AG09309 (cell line): Measurements from ENCODE around the gene SLC16A12.
"Not testable (repeated sequence)": the region's sequence is repeated elsewhere in the genome, so short reads cannot be mapped to it uniquely, and the experiment has no call there.

Experiments
- DNase-seq: peaks from one replicate; pipeline ENCODE4 v3.0.0-alpha.2; 2010; ENCODE audit warnings: low read depth
- H3K4me3 ChIP-seq: 2 replicates; pipeline ENCODE4 v1.5.1; 2011; ENCODE audit warnings: mild to moderate bottlenecking, low read depth, low read length, moderate library complexity; ENCODE audit not compliant: control insufficient read depth
- TF ChIP-seq, protein P1 (sequence below): IDR thresholded peaks from 2 replicates; pipeline ENCODE4 v1.5.1; 2011; ENCODE audit warnings: mild to moderate bottlenecking, low read depth, low read length, inconsistent platforms; ENCODE audit not compliant: insufficient read depth, control insufficient read depth; ENCODE audit errors: missing control alignments

Gene SLC16A12

DNA sequence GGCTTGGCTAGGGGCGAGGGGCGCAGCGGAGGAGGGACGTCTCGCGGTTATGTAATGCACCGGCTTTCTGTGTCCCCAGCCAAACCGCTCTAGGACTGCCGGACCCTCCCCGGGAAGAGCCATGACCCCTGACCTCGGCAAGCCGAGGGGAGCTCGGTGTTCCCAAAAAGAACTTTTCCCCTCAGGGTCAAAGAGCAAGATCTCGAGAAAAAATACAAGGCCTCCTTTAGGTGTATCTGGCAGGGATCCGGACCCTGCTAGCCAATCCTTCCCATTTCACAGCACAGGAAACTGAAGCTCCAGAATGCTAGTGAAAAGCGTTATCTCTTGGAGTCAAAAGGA lies 590 bp upstream of the SLC16A12 start:
- TF ChIP-seq, protein P1, sequence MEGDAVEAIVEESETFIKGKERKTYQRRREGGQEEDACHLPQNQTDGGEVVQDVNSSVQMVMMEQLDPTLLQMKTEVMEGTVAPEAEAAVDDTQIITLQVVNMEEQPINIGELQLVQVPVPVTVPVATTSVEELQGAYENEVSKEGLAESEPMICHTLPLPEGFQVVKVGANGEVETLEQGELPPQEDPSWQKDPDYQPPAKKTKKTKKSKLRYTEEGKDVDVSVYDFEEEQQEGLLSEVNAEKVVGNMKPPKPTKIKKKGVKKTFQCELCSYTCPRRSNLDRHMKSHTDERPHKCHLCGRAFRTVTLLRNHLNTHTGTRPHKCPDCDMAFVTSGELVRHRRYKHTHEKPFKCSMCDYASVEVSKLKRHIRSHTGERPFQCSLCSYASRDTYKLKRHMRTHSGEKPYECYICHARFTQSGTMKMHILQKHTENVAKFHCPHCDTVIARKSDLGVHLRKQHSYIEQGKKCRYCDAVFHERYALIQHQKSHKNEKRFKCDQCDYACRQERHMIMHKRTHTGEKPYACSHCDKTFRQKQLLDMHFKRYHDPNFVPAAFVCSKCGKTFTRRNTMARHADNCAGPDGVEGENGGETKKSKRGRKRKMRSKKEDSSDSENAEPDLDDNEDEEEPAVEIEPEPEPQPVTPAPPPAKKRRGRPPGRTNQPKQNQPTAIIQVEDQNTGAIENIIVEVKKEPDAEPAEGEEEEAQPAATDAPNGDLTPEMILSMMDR: no peak
- H3K4me3 ChIP-seq: peak overlapping the region; percentile 11
- DNase-seq: no peak

DNA sequence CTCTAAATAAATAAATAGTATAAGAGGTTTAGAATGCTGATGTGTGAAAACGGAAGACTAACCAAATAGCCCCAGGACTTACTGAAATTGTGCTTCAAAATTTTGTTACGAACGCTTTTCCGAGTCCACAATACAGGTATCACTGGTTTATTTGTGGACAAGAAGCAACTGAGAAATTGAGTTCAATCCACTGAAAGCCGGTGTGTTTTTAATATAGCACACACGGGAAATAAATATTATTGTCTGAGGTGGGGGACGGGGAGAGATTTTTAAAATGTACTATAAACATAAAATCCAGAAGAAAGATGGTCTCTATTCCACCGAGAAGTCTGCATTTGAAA lies 598 bp downstream of the SLC16A12 start:
- no peak for DNase-seq
- TF ChIP-seq, protein P1: no peak
- H3K4me3 ChIP-seq: no peak overlapping the region

DNA sequence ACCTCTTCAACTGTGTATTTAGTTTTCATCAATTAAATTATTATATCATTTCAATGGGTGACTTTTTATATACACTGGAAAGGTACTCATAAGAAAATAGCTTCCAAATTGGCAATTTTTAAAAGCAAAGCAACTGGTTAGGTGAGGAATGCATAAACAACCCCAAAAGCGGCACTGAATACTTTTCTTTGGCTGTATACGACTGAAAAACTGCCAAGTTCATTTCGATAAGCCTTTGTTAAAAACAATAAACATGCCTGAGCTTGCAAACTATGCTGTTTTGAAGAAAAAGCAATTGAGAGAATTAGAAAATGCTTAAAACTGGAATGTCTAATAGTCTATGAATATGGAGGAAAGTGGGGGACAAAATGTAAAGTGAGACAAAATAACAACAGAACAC lies 2.9 kb downstream of the SLC16A12 start:
- DNase-seq: no peak
- TF ChIP-seq, protein P1: no peak
- no peak overlapping the region for H3K4me3 ChIP-seq

DNA sequence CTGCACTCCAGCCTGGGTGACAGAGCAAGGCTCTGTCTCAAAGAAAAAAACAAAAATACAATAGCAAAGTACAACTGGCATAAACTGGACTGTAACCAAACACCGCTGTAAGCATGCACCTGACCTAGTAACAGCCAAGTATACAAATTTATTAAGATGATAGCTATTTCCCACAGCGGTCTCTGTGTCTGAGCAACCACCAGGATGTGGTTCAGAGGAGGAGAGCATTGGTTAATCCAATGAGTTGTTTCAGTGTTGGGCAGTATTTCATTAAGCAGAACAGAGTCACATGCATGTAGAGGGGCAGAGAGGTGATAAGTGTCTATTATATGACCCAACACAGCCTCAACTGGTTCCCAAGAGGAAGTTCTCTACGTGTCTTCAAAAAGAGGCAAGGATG lies 4.0 kb downstream of the SLC16A12 start:
- no peak overlapping the region for H3K4me3 ChIP-seq
- TF ChIP-seq, protein P1: no peak
- DNase-seq: no peak

DNA sequence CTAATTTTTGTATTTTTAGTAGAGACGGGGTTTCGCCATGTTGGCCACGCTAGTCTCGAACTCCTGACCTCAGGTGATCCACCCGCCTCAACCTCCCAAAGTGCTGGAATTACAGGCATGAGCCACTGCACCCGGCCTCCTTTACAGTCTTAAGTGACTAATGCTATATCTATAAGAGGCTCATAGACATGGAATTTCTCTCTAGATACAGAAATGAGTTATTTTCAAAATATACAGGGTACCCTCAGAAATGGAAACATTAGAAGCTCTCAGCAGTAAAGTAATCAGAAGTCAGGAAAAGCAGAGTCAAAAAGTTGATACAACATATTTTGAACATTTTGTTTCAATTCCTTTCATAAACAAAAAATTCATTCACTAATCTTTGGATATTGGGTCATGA lies 5.7 kb downstream of the SLC16A12 start:
- H3K4me3 ChIP-seq, DNase-seq: not testable (repeated sequence)

DNA sequence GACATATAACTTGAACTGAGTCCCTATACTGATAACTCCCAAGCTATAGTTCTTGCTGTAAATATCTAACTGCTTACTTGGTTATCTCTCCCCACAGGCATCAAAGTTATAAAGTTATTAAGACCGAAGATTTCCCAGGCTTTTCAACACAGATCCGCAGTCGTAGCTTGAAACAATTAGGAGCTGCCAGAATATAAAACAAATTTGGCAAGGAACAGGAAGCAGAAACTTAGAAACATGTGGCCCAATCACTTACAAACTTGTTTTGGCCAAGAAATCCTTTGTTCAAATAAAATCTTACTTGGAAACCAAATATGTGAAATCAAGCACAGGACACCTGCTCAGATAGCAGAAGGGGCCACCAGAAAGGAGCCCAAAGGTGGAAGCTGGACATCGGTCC lies 9.0 kb downstream of the SLC16A12 start:
- no peak for DNase-seq
- H3K4me3 ChIP-seq: no peak overlapping the region
- TF ChIP-seq, protein P1: no peak

DNA sequence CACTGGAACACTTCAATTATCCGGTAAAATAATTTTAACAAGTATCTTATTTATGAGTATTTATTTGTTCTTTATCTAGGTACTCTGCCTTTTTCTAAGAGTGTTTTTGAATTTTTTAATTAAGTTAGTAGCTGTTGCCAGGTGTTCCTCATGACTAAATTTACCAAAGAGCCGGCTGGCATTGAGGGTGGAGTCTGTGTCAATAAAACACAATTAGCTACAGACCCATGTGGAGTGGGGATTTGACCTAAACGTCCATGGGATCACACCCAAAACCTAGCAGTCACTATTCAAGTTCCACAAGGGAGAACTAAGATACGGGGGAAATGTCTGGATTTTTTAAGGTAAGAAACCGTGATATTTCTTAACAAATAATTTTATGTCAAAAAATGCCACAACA lies 9.8 kb downstream of the SLC16A12 start:
- TF ChIP-seq, protein P1: no peak
- H3K4me3 ChIP-seq: no peak overlapping the region
- no peak for DNase-seq

DNA sequence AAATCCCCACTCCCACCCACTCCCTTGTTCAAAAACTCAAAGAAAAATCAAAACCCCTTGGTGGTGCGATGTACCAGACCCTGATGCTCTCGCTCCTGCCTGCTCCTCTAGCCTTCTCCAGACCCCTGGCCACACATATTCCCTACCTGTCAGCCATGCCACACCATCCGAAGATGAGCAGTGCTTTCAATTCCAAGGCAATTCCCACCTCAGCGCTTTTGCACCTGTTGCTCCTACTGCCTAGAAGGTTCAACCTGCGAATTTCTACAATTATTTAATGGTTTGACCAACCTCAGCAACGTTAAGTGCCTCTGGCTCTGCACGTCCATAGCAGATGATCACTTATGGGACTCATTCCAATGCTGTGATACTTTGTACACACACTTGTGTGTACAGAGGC lies 11.1 kb downstream of the SLC16A12 start:
- TF ChIP-seq, protein P1: no peak
- no peak for DNase-seq
- no peak overlapping the region for H3K4me3 ChIP-seq
